Mononuclear cell (primary cell): ENCODE data around the gene LINGO1. TPM values are rescaled to one million over a fixed set of nuclear protein-coding genes. Genes with fewer than 3 reads are reported as not detected.

Source experiments
- H3K27me3 ChIP-seq: 2 replicates; pipeline ENCODE4 v1.6.0; 2011; ENCODE audit warnings: low read length, control low read depth; ENCODE audit not compliant: insufficient read depth
- H3K4me1 ChIP-seq: 2 replicates; pipeline ENCODE4 v1.5.1; 2011; ENCODE audit warnings: mild to moderate bottlenecking, low read length, control low read depth; ENCODE audit not compliant: insufficient read depth
- H3K4me3 ChIP-seq: 2 replicates; pipeline ENCODE4 v1.5.1; 2011; ENCODE audit warnings: mild to moderate bottlenecking, low read length, moderate library complexity
- H3K9me3 ChIP-seq: 2 replicates; pipeline ENCODE4 v1.5.1; 2011; ENCODE audit warnings: low read depth, mild to moderate bottlenecking, control low read depth, low read length
- total RNA-seq: library from RNA; depleted of rRNA; stranded (reverse); fragments of >200 nt; gene quantifications from one replicate; pipeline ENCODE4 v1.2.3, GENCODE V29; 2012

The LINGO1 gene
- total RNA-seq, 1 donor = not detected

DNA sequence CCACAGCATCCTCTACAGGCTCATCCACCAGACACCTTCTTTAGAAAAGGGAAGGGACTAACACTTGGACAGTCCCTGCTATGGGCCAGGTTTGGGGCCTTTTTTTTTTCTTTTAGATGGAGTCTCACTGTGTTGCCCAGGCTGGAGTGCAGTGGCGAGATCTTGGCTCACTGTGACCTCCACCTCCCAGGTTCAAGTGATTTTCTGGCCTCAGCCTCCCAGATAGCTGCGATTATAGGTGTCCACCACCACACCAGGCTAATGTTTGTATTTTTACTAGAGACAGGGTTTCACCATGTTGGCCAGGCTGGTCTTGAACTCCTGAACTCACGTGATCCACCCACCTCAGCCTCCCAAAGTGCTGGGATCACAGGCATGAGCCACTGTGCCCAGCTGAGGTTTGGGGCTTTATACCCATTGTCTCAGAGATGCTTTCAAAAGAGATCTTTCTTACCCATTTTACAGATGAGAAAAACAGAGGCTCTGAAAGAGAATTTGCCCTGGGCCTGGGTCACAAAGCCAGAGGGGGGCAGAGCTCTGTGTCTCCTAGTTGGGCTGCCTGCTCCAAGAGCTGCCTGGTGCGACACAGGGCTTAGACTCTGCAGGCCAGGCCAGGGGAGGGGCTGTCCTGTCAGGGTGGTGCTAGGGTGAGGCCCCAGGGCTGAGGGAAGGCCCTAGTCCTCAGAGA, 11.6 kb downstream of the LINGO1 start:
- H3K4me1 ChIP-seq = no peaks in the 10 kb centered on the region
- no peaks in the 10 kb centered on the region for H3K9me3 ChIP-seq
- H3K4me3 ChIP-seq = no peak overlapping the region
- H3K27me3 ChIP-seq = no peaks in the 10 kb centered on the region

- Histone ChIP-seq H3K27me3 (no peaks in the 10 kb centered on the region), H3K4me3 (no peak overlapping the region), H3K4me1 (no peaks in the 10 kb centered on the region), H3K9me3 (no peaks in the 10 kb centered on the region)
Observed at GRCh38 chr15:77620297-77620696, 12.4 kb downstream of the LINGO1 start.

- Histone ChIP-seq H3K27me3 (no peaks in the 10 kb centered on the region), H3K4me1 (no peaks in the 10 kb centered on the region), H3K9me3 (no peaks in the 10 kb centered on the region), H3K4me3 (no peak overlapping the region)
Observed at GRCh38 chr15:77619883-77620282, 12.8 kb downstream of the LINGO1 start.

GRCh38 chr15:77617476-77618230, 15.1 kb downstream of the LINGO1 start:
- Histone ChIP-seq H3K27me3 (no peaks in the 10 kb centered on the region), H3K4me1 (no peaks in the 10 kb centered on the region), H3K4me3 (no peak overlapping the region), H3K9me3 (no peaks in the 10 kb centered on the region)

DNA sequence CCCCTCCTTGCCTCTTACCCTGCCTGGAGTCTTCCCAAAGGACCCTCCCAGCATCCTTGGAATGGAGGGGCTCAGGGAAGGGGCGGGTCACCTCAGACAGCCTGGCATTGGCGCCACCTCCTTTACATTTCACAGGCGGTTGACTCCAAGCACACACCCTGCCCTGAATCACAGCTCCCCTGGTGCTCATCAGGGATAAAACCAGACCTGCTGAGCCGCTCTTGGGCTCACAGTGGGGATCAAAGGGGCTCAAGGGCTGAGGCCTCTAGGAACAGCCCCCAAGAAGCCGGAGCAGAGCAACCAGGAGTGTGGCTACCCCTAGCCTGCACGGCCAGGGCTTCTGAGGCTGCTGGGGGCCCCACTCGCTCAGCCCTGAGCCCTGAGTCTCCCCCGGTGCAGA, 16.6 kb downstream of the LINGO1 start:
- Histone ChIP-seq H3K9me3 (no peaks in the 10 kb centered on the region), H3K27me3 (no peaks in the 10 kb centered on the region), H3K4me3 (no peak overlapping the region), H3K4me1 (no peaks in the 10 kb centered on the region)

DNA sequence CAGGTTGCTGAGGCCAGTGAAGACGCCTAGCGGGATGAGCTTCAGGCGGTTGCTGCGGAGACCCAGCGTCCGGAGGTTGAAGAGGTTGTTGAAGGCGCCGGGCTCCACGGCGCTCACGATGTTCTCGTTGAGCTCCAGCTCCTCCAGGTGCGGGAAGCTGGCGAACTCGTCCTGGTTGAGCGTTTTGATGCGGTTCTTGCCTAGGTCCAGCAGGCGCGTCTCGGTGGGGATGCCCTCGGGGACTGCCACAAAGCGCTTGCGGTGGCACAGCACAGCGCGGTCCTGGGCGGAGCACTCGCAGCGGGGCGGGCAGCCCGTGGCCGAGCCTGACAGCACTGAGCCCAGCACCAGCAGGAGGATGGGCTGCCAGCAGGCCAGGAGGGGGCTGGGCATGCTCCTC, 17.2 kb downstream of the LINGO1 start:
- H3K9me3 ChIP-seq = no peaks in the 10 kb centered on the region
- no peaks in the 10 kb centered on the region for H3K4me1 ChIP-seq
- no peaks in the 10 kb centered on the region for H3K27me3 ChIP-seq
- H3K4me3 ChIP-seq = no peak overlapping the region

- Histone ChIP-seq H3K4me1 (no peaks in the 10 kb centered on the region), H3K4me3 (no peak overlapping the region), H3K9me3 (no peaks in the 10 kb centered on the region), H3K27me3 (no peaks in the 10 kb centered on the region)
Observed at GRCh38 chr15:77614251-77614806, 18.4 kb downstream of the LINGO1 start.

GRCh38 chr15:77613814-77614213, 18.9 kb downstream of the LINGO1 start:
- Histone ChIP-seq H3K9me3 (no peaks in the 10 kb centered on the region), H3K27me3 (no peaks in the 10 kb centered on the region), H3K4me1 (no peaks in the 10 kb centered on the region), H3K4me3 (no peak overlapping the region)

DNA sequence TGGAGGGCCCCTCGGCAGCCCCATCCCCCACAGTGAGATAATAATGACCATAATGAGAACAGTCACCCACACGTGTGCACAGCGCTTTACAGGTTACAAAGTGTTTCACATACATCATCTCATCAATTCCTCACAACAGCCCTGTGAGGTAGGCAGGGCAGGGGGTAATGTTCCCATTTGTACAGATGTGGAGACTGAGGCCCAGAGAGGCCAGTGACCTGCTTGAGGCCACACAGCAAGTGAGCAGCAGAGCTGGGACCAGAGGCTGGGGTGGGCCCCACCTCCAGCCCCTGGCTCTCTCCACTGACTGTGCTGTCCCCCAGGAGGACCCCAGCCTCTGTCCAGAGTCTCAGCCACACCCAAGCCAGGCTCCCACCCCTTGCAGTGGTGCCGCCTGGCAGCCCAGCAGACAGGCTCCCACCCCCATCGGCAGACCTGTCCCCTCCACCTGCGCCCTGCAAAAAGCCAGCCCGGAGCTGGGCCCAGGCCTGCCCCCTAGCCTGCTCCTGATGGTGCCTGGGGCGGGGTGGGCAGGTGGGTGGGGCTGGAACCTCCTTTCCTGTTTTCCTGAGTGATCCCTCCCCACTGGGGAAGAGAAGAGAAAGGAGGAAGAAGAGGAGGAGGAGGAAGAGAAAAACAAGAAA, 19.6 kb downstream of the LINGO1 start:
- Histone ChIP-seq H3K9me3 (no peaks in the 10 kb centered on the region), H3K27me3 (no peaks in the 10 kb centered on the region), H3K4me3 (no peak overlapping the region), H3K4me1 (no peaks in the 10 kb centered on the region)

DNA sequence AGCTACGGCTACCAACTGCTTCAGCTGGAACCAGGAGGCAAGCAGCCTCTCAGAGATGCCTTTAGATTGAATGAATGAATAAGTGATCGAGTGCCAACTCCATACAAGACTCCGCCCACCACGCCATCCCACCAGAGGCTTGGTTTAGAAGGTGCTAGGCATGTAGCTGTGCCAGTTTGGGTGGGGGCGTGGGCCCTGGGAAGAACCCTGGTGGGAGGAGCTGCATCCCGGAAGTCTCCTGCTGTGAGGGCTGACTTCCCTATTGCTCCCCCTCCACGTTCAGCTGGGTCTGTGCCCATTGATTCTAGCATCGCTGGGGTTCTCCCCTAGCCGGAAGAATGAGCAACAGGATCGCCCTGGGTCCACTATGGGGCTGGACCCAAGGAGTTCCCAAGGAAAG, 20.9 kb downstream of the LINGO1 start:
- Histone ChIP-seq H3K4me3 (no peak overlapping the region), H3K4me1 (no peaks in the 10 kb centered on the region), H3K27me3 (no peaks in the 10 kb centered on the region), H3K9me3 (no peaks in the 10 kb centered on the region)

GRCh38 chr15:77610731-77611130, 22.0 kb downstream of the LINGO1 start:
- Histone ChIP-seq H3K9me3 (no peaks in the 10 kb centered on the region), H3K4me1 (no peaks in the 10 kb centered on the region), H3K27me3 (no peaks in the 10 kb centered on the region), H3K4me3 (no peak overlapping the region)

- H3K4me1 ChIP-seq = no peaks in the 10 kb centered on the region
- H3K9me3 ChIP-seq = no peaks in the 10 kb centered on the region
- no peaks in the 10 kb centered on the region for H3K27me3 ChIP-seq
- H3K4me3 ChIP-seq = no peak overlapping the region
Observed at GRCh38 chr15:77609558-77609957, 23.2 kb downstream of the LINGO1 start.

DNA sequence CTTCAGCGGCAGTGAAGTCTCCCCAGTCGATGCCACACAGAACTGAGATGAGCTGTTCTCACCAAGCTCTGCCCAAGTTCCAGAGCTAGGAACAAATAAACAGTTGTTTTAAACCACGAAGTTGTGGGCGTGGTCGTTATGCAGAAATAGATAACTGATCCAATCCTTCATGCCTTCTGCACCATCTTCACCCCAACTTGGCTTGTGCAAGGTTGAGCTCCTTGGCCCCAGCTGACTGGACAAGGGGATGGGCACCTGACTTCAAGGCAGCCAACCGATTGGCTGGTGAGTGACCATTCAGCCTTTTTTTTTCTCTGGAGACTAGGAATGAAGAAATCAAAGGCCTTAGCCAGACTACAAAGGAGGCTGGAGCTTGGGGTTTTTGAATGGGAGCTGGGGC, 23.9 kb downstream of the LINGO1 start:
- Histone ChIP-seq H3K9me3 (no peaks in the 10 kb centered on the region), H3K27me3 (no peaks in the 10 kb centered on the region), H3K4me1 (no peaks in the 10 kb centered on the region), H3K4me3 (no peak overlapping the region)

GRCh38 chr15:77607894-77608261, 24.8 kb downstream of the LINGO1 start:
- H3K27me3 ChIP-seq = no peaks in the 10 kb centered on the region
- no peaks in the 10 kb centered on the region for H3K9me3 ChIP-seq
- no peaks in the 10 kb centered on the region for H3K4me1 ChIP-seq
- no peak overlapping the region for H3K4me3 ChIP-seq

DNA sequence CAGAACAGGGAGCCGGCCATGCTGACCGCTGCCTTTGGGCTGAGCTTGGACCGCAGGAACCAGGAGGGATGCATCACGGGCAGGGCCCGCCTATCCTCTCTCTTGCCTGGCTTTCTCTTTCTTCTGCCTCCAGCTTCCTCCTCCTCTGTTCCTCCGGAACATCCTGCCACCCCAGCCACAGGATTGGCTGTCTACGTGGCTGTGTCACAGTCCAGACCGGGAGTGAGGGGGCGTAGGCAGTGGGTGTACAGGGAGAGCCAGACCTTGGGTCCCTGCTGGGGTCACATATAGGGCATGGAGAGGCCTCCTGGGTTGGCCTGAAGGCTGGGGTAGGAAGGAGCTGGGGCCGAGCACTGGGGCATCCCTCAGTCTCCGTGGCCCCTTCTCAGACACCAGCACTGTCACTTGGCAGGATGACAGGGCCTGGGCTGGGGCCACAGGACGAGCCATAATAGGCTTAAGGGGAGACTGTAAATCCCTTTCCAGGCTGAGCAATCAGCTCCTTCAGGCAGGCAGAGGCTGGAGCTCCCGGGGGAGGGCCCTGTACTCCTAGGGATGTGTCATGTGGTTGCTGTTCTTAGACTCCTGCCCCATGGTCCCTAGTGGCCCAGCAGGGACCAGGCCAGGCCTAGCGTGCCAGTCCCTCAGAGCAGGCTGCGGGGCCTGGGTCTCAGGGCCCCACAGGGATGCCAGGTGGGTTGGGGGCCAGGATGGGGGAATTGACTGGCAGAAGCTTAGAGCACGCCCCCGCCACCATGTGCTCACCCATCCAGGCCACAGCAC, 25.4 kb downstream of the LINGO1 start:
- no peaks in the 10 kb centered on the region for H3K27me3 ChIP-seq
- no peaks in the 10 kb centered on the region for H3K9me3 ChIP-seq
- no peaks in the 10 kb centered on the region for H3K4me1 ChIP-seq
- H3K4me3 ChIP-seq = no peak overlapping the region
